ENCODE results near the gene NLGN1.
"Not testable (repeated sequence)": the region's sequence is repeated elsewhere in the genome, so short reads cannot be mapped to it uniquely, and the experiment has no call there.

The NLGN1 gene

DNA sequence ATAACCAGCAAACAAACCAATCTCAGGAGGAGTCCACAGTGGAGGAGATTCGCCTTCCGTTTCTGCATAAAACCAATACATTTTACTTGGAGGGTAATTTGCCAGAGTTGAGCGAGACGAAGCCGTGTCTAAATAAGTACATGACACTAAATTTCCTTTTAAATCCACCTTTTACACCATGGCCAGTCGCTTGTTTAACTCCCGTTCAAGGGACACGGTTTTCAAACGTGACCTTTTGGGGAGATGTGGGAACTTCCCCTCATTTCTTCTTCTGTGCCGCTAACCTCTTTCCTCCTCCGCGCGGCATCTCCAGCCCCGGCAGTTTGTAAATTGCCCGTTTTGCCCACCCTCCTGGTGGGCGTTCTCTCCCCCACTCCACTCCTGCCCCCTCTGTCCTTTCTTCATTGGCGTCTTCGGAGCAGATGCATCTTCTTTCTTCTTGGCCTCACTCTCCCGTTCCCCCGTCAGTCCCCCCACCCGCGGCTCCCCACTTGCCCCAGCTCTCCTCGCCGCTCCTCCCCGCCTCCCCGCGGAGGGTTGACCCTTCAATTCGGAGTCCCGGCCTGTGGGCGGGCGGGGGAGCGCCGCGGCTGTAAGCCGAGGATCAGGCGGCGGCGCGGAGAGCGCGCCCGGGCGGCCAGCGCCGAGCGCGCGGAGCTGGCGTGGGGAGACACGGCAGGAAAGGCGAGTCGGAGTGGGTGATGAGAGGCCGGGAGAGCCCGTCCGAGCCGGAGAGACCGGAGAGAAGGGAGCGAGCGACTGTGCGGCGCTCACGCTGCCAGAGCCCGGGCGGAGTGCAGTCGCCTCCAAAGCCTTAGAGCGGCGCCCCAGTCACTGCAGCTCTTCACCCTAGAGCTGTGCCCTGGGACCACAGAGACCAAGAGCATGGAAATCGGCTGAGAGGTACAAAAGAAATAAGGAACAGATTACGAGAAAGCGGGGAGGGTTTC is at the start of gene NLGN1:
Gene NLGN1, plus strand, starts transcription at position 584 of the 950 bp plus-strand sequence.
- no peak for DNase-seq

DNA sequence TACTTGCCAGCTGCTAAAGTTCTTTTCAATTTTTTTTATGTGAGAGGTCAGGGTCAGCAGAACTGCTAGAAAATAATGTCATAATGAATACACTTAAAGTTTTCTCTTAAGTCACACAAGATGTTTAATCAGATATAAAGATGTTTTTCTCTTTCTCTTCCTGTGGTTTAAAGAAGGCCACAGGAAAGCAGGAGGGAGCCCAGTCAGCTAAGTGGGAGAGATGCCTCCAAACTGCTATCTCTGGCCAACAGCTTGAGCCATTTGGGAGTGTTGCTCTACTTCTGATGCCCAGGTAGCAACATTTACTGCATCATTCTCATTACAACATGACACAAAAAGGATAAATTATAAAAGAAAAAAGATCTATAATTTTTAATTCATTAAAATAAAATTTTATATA is 45.7 kb upstream of the NLGN1 start:
- no peak for DNase-seq

DNA sequence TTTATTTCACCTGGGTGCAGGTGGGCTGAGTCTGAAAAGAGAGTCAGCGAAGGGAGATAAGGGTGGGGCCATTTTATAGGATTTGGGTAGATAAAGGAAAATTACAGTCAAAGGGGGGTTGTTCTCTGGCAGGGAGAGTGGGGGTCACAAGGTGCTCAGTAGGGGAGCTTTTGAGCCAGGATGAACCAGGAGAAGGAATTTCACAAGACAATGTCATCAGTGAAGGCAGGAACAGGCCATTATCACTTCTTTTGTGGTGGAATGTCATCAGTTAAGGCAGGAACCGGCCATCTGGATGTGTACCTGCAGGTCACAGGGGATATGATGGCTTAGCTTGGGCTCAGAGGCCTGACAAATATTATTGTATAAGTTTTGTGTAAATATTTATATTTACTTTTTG is 44.4 kb upstream of the NLGN1 start:
- not testable (repeated sequence) for DNase-seq

DNA sequence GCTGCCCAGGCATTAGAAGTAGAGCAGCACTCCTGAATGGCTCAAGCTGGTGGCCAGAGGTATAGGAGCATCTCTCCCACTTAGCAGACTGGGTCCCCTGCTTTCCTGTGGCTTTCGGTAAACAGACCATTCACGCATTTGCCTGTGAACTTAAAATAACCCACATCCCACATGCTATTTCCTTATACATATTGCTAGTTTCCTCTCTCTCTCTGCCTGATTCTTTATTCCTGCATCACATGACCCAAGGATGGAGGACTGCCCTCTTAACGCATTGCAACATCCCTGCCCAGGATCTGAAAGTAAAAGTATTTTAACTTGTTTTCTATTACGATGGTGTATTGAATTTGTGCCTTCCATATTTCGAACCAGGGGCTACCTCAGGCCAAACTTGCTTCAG is 43.4 kb upstream of the NLGN1 start:
- DNase-seq: no peak

DNA sequence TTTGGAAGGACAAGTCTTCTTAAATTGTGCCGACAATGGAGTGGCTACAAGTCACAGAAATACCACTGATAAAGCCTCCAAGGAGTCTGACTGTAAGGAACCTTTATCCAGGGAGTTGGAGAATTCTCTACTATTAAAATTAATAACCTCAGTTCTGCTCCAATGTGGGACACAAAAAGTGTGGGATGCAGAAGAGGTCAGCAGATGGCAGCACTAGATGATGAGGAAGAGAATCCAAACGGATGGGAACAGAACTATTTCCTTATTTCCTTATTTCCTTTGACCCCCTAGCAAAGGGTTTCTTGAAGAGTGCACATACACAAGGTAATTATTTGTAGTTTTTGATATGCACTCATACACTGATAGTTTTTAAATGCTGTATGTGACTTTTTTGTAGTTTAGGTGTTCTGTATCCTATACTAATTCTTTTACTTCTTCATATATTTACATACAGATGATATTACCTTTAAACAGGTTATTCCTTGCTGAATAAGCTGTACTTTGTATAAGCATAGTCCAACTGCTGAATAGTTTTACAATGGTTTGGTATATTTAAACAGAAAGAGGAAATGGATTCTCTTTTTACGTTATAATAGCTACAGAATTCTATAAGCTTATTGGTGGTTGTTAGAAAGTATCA is 25.6 kb upstream of the NLGN1 start:
- no peak for DNase-seq

DNA sequence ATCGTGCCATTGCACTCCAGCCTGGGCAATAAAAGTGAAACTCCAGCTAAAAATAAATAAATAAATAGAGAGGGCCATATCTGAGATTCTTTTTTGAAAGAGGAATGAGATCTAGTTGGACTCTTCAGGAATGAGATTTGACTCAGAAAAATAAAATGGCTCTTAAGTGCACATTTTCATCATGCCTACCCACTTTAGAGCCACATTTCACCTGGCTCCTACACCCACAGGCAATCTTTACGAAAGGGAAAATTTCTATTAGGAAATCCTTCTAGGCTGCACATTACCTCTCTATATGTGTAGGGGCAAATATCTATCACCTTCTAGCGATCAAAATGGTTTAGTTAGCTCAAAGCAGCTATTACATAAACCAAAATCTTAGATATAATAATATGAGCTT is 16.9 kb upstream of the NLGN1 start:
- no peak for DNase-seq

DNA sequence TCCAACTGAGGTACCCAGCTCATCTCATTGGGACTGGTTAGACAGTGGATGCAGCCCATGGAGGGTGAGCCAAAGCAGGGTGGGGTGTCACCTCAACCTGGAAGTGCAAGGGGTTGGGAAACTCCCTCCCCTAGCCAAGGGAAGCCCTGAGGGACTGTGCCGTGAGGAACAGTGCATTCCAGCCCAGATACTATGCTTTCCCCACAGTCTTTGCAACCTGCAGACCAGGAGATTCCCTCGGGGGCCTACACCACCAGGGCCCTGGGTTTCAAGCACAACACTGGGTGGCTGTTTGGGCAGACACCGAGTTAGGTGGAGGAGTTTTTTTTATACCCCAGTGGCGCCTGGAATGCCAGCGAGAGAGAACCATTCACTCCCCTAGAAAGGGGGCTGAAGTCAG is 15.6 kb upstream of the NLGN1 start:
- not testable (repeated sequence) for DNase-seq

DNA sequence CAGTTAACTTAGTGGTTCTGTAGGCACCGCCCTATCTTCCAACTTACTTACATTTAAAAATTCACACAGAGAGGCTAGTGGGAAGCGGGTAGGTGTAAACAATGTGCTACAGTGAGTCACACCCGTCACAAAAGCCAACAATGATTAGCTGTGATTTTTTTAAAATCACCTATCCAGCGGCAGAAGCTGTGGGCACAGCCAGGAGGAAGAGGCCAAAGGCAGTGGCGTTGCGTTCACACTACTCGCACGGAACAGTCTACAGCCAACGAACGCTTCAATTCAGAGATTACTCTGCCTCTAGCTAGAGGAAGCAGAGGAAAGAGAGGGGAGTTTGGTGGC is 2.5 kb upstream of the NLGN1 start:
- DNase-seq: peak; percentile 30

DNA sequence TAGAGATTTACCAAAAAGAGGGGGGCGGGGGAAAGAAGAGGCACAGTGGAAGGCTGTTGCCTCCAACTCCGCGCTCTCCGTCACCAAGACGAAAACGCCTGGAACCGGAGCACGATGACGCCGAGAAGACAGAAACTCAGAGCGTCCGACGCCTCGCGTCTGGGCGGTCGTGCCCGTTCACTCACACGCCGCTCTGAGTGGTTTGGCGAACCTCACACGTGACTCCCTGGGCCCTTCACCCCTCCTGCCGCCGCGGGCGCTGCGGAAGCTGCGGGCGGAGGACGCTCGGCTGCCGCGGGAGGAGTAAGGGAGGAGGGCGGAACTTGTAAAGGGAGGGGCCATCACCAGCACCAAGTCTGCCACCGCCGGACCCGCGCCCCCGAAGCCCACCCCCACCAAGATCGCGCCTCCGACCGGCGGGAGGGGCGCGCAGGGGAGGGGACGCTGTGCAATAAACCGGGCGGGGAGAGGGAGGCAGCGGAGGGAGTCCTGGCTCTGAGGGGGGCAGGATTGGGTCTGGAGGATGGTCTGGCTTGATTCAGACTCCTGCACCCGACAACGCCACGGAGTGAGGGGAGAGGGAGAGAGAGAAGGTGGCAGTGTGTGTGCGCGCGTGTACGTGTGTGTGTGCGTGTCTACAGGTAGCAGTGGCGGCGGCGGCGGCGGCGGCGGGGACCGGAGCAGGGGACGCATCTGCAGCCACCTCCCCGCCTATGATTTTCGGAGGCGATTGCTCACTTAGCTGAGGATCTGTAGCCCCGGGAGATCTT is 1.9 kb upstream of the NLGN1 start:
- DNase-seq: peak; percentile 67

DNA sequence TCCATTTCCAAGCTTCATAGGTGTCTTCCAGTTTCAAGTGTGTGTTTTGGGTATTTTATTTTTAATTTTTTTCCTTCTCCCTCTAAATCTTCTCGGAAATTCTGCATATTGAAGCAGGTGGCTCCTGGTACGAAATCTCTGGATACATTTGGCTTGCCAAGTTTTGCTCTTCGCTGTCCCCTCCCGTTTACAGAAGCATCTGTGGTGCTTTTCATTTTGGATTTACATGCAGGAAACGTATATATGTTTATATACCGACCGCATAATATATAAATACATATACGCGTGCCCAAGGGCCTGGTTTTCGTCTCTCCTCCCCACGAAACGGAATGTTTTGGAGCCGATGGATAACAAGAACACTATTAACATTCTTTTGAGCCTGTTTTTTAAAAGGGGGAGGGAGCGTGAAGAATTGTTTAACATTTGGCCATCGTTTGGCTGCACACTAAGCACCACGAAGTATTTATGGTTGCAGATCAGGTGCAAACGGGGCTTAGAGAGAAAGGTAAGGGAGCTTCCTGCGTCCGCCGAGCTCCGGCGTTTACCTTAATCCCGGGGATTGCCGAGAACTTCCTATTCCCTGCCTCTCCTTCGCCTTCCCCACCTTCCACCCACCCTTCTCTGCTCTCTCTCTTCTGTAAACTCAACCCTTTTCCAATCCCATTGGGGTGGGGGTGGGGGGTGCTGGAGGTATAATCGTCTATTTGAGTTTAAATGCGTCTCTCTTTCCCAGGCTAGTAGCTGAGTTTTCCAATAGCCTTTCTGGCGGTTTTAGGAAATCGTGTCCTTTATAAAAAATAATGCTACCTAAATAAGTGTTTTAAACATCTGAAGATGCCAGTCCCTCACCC is 1.1 kb upstream of the NLGN1 start:
- peak; percentile 24 for DNase-seq

DNA sequence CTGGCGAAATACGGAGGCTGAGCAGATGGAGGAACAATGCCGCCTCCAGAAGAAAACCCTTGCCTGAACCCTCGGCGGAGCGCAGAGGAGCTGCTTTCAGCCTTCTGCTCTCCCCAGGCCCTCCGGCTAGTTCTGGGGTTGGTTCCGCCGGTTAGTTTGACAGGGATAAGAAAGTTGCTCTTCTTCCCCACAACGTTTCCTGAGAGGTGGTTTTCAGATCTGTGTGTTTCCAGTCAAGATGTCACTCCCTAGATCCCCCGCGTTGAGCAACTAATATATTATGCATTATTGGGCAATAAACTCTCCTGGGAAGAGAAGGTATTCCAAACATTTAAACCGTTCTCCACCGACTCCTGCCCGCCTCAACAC is 551 bp downstream of the NLGN1 start:
- no peak for DNase-seq

DNA sequence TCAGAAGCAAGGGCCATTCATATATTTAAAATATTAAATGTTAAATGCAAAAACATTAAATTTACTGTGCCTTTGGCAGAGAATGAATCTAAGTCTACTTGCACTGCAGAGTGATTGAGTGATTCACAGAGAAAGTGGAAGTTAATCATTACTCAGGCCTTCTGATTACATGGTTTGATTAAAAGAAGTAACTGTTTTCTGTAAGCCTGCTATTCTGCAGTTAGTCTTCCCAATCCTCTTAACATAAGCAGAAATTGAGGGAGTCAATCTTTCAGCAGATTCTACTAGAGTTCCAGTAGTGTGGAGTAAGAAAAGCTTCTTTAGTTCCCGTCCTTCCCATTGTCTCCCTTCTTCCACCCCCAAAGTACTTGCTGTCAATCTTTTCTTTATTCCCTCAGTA is 1.5 kb downstream of the NLGN1 start:
- no peak for DNase-seq

DNA sequence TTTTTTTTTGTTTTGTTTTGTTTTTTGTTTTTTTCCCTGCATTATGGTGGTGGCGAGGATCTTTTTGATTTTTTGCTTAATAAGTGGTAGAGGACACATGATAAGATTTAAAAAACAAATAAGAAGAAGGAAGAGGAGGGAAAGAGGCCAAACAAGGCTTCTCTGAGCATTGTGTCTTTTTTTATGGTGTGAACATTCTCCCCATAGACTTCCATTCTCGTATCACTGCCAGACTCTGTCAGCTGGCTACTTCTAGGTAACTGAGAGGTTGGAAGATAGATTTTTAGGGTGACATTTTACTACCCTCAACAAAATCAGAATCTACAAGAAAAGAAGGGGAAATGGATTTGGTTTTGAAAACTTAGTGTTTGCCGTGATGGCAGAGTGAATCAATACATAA is 3.8 kb downstream of the NLGN1 start:
- no peak for DNase-seq

DNA sequence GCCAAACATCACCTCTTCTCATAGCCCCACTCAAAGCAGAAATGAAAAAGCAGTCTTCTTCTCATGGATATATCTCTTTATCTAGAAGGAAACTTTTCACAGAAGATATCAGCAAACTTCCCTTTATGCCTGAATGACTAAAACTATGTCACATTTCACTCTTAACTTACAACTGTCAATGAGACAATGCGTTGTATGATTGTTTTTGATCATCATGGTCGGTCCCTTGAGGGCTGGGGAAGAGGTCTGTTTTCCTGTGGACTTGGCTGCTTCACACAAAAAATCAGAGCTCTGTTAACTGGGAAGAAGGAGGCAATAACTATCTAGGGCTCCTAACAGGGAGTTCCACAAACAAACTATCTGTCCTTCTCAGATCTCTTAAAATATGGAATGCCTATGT is 5.1 kb downstream of the NLGN1 start:
- no peak for DNase-seq

DNA sequence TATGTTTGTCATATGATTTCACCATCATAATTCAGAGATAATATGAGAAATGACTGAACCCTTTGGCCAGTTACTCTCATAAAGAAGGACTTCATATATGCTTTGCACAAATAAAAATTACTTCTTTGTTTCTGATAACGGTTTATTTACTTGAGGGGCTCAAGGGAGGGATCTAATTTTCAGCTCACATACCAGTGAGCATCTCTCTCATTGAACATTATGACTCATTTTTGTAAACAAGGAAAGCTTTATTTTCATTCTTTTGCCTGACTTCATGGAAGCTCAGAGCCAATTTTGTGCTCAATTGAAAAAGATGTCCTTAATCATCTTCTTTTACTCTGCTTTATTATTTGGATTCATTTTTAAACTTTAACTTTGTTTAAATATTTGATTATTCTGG is 5.8 kb downstream of the NLGN1 start:
- DNase-seq: no peak

DNA sequence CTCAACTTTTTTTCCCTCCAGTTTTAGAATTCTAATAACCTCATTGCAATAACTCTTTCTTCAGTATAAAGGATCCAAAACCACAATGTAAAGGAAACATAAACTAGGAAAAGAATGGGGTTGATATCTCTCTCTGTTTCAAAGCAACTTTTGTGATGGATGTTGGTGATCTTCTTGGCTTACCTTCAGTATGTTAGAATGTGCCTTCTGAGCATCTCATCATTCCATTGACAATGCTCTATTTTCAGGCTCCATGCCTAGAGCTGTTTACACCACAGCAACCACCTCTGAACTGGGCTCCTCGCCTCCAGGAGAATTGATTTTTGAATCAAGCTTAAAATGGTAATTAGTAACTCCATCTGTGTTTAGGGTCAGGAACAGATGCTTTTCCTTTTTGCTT is 6.6 kb downstream of the NLGN1 start:
- DNase-seq: no peak

DNA sequence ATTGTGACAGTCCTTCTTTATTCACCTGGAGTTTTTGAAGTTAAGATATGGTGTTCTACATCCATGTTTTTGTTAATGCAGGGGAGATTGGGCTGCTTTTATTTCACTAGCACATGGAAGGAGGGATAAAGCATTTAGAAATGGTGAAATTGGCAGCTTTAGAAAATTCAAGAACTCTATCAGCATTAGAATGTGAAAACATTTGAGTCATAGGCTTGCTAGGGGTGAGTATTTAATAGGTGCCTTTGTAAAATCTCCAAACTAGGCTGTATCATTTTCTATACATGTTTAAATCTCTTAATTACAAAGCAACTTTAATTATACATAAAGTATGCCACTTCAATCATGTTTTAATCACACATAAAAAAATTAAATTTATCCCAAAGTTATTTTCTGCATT is 12.9 kb downstream of the NLGN1 start:
- DNase-seq: no peak

DNA sequence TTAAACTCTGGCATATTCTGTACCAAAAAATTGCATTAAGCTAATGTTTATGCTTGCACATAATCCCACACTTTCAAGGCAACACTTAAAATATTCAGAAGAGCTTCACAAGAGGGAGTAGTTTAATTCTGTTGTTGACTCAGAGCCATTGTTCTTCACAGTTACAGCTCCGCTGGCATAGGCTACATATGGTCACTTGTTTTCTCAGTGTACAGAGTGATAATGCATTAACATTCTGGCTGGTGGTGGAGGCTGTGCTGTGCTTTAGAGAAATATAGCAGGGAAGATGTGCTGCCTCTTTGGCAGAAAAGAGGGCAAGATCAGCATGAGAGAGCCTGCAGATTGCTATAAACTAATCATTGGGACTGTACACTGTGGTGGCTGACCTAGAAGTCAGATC is 13.3 kb downstream of the NLGN1 start:
- DNase-seq: no peak

DNA sequence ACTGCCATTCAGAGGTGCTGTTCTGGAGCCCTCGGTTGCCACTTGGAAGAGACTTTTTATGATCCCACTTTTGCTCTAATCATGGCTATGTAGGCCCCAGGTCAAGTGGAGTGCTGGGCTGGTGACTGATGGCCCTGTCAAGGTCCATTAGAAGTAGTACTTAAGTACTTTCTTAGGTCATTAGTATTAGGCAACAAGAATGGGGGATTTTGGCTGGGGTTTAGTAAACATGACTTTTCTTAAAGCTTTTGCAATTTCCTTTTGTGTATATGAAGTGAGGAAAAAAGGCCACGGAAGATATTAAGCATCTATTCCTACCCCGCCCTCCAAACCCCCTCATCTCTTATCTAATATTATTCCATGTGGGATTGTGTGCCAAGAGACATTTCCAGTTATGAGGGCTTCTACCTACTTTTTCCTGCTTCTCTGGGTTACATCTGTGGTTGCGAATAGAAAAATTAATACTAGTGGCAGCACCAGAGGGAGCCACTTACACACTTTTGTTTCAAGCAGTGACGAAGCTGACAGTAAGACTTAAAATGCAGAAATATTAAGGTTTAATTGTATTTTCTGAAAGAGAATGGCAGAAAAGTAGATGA is 13.9 kb downstream of the NLGN1 start:
- no peak for DNase-seq

DNA sequence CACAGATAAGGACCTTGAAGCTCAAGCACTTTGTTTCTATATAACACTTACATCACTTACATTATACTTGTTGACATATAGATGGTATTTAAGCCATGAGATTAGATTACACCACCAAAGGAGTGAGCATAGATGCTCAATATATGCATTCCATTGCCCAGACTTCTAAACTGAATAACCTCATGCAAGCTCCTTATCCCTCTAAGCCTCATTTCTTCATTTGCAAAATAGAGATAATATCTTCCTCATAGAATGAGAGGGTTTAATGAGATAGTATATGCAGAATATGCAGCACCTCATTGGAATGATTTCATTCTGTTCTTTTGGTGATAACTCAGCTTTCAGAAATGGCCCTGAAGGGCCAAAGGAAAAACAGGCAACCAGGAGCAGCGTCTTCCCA is 18.5 kb downstream of the NLGN1 start:
- no peak for DNase-seq

DNA sequence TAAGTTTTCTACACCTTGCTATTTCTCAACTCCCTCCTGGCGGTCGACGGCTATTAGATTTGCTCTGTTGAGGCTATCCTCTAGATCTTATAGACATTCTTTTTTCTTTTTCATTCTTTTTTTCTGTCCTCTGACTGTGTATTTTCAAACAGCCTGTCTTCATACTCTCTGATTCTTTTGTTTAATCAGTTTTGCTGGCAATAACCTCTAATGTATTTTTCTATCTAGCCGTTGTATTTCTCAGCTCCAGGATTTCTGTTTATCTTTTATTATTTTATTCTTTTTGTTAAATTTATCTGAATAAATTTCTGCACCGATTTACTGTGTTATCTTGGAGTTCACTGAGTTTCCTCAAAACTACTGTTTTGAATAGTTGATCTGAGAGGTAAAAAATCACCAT is 31.5 kb downstream of the NLGN1 start:
- no peak for DNase-seq

DNA sequence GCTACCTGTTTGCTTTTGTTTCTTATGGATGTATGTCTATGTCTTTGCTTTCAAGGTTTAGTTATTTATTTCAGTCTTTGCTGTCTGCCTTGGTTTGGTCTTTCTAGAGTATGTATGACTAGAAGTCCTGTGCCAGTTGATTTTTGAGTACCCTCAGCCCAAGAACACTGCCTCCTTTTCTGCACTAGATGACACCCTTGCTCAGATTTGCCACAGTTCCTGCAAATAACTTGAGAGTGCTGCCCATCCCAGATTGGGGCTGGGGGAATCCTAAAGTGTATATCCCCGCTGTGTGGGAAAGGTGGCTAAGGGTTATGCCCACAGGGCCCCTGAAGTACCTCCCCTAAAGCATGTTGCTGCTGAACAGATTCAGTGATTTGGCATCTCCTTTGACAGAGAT is 32.0 kb downstream of the NLGN1 start:
- no peak for DNase-seq

DNA sequence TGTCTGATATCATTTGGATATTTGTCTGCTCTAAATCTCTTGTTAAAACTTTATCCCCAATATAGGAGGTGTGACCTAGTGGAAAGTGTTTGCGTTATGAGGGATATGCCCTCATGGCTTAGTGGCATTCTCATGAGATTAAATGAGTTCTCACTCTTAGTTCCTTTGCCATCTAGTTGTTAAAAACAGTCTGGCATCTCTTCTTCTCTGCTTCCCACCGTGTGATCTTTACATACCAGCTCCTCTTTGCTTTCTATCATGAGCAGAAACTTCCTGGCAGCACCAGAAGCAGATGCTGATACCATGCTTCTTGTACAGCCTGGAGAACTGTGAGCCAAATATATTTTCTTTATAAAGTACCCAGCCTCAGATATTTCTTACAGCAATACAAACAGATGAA is 33.0 kb downstream of the NLGN1 start:
- DNase-seq: no peak

Measured in 8988T (cell line).